MG63 (cell line): ENCODE data around the gene PHF21A. TPM values are rescaled to one million over a fixed set of nuclear protein-coding genes. Genes with fewer than 3 reads are reported as not detected.

ENCODE experiments used
- DNase-seq: peaks from one replicate; pipeline ENCODE4 v3.0.0-alpha.2; 2020
- H3K27me3 ChIP-seq: fragments of 250-450 bp; sonication (Bioruptor Pico); 2 replicates; pipeline ENCODE4 v1.5.1; 2020; ENCODE audit warnings: mild to moderate bottlenecking, moderate library complexity
- H3K36me3 ChIP-seq: fragments of 250-450 bp; sonication (Bioruptor Pico); 2 replicates; pipeline ENCODE4 v1.5.1; 2020; ENCODE audit warnings: mild to moderate bottlenecking, moderate library complexity
- H3K4me3 ChIP-seq: fragments of 250-450 bp; sonication (Bioruptor Pico); 2 replicates; pipeline ENCODE4 v1.5.1; 2020; ENCODE audit warnings: mild to moderate bottlenecking, moderate library complexity
- H3K9me3 ChIP-seq: fragments of 250-450 bp; sonication (Bioruptor Pico); 2 replicates; pipeline ENCODE4 v1.5.1; 2020; ENCODE audit warnings: mild to moderate bottlenecking, moderate library complexity
- total RNA-seq: library from RNA; depleted of rRNA; stranded (reverse); fragments of >200 nt; shearing (Covaris generic); gene quantifications from 2 replicates; pipeline ENCODE4 v1.2.3, GENCODE V29; 2014; ENCODE audit warnings: low replicate concordance

PHF21A gene
- total RNA-seq, 1 experiment from 2014 or later: 2.0 TPM

- Histone ChIP-seq H3K9me3 (no peaks in the 10 kb centered on the region), H3K4me3 (no peak overlapping the region), H3K27me3 (no peaks in the 10 kb centered on the region), H3K36me3 (0 out of 2 replicates have a peak, but pooled peaks cover 8% of the 10 kb centered on the region)
- DNase-seq: no peak
Measured at GRCh38 chr11:46065681-46066080, 55.6 kb downstream of the PHF21A start.

GRCh38 chr11:46064221-46064620 is 57.0 kb downstream of the PHF21A start:
- Histone ChIP-seq H3K9me3 (no peaks in the 10 kb centered on the region), H3K36me3 (0 out of 2 replicates have a peak, but pooled peaks cover 8% of the 10 kb centered on the region), H3K27me3 (no peaks in the 10 kb centered on the region), H3K4me3 (no peak overlapping the region)
- no peak for DNase-seq

GRCh38 chr11:46063138-46063537 is 58.1 kb downstream of the PHF21A start:
- no peaks in the 10 kb centered on the region for H3K9me3 ChIP-seq

GRCh38 chr11:46060013-46060412 is 61.2 kb downstream of the PHF21A start:
- H3K36me3 ChIP-seq: 0 out of 2 replicates have a peak, but pooled peaks cover 3% of the 10 kb centered on the region
- no peak for DNase-seq
- no peak overlapping the region for H3K4me3 ChIP-seq
- no peaks in the 10 kb centered on the region for H3K9me3 ChIP-seq
- no peaks in the 10 kb centered on the region for H3K27me3 ChIP-seq

More at GRCh38 chr11:46063138-46063537, 58.1 kb downstream of the PHF21A start:
- no peaks in the 10 kb centered on the region for H3K27me3 ChIP-seq
- no peak overlapping the region for H3K4me3 ChIP-seq
- 0 out of 2 replicates have a peak, but pooled peaks cover 3% of the 10 kb centered on the region for H3K36me3 ChIP-seq
- no peak for DNase-seq

GRCh38 chr11:46057489-46057888 is 63.8 kb downstream of the PHF21A start:
- no peaks in the 10 kb centered on the region for H3K9me3 ChIP-seq
- H3K4me3 ChIP-seq: no peak overlapping the region
- no peaks in the 10 kb centered on the region for H3K36me3 ChIP-seq
- DNase-seq: no peak
- H3K27me3 ChIP-seq: no peaks in the 10 kb centered on the region

- Histone ChIP-seq H3K4me3 (no peak overlapping the region), H3K9me3 (no peaks in the 10 kb centered on the region), H3K36me3 (no peaks in the 10 kb centered on the region; the same call in 1 of the 2 replicates), H3K27me3 (no peaks in the 10 kb centered on the region)
- DNase-seq: peak; percentile 5
Measured at GRCh38 chr11:46055371-46055770, 65.9 kb downstream of the PHF21A start.

- DNase-seq: no peak
- Histone ChIP-seq H3K27me3 (no peaks in the 10 kb centered on the region), H3K4me3 (no peak overlapping the region), H3K9me3 (no peaks in the 10 kb centered on the region), H3K36me3 (no peaks in the 10 kb centered on the region; the same call in 1 of the 2 replicates)
Measured at GRCh38 chr11:46051102-46051501, 70.2 kb downstream of the PHF21A start.

GRCh38 chr11:46050662-46051061 is 70.6 kb downstream of the PHF21A start:
- Histone ChIP-seq H3K36me3 (no peaks in the 10 kb centered on the region; the same call in 1 of the 2 replicates), H3K4me3 (no peak overlapping the region), H3K9me3 (no peaks in the 10 kb centered on the region), H3K27me3 (no peaks in the 10 kb centered on the region)
- DNase-seq: no peak

GRCh38 chr11:46050003-46050461 is 71.2 kb downstream of the PHF21A start:
- no peak overlapping the region for H3K4me3 ChIP-seq
- H3K27me3 ChIP-seq: no peaks in the 10 kb centered on the region
- H3K9me3 ChIP-seq: no peaks in the 10 kb centered on the region
- no peaks in the 10 kb centered on the region; the same call in 1 of the 2 replicates for H3K36me3 ChIP-seq
- DNase-seq: peak; percentile 81

GRCh38 chr11:46049325-46049897 is 71.8 kb downstream of the PHF21A start:
- Histone ChIP-seq H3K9me3 (no peaks in the 10 kb centered on the region), H3K36me3 (no peaks in the 10 kb centered on the region; the same call in 1 of the 2 replicates), H3K27me3 (no peaks in the 10 kb centered on the region), H3K4me3 (no peak overlapping the region)
- no peak for DNase-seq

GRCh38 chr11:46048198-46048597 is 73.1 kb downstream of the PHF21A start:
- H3K9me3 ChIP-seq: no peaks in the 10 kb centered on the region
- no peak overlapping the region for H3K4me3 ChIP-seq
- no peaks in the 10 kb centered on the region for H3K27me3 ChIP-seq
- no peak for DNase-seq
- H3K36me3 ChIP-seq: no peaks in the 10 kb centered on the region; the same call in 1 of the 2 replicates

GRCh38 chr11:46047520-46047919 is 73.7 kb downstream of the PHF21A start:
- H3K9me3 ChIP-seq: no peaks in the 10 kb centered on the region
- no peaks in the 10 kb centered on the region for H3K27me3 ChIP-seq
- no peak overlapping the region for H3K4me3 ChIP-seq
- DNase-seq: no peak
- no peaks in the 10 kb centered on the region; the same call in 1 of the 2 replicates for H3K36me3 ChIP-seq

- no peak for DNase-seq
- Histone ChIP-seq H3K4me3 (no peak overlapping the region), H3K36me3 (no peaks in the 10 kb centered on the region; the same call in 1 of the 2 replicates)
Measured at GRCh38 chr11:46045811-46046210, 75.4 kb downstream of the PHF21A start.

GRCh38 chr11:46044601-46045000 is 76.7 kb downstream of the PHF21A start:
- H3K36me3 ChIP-seq: no peaks in the 10 kb centered on the region
- H3K4me3 ChIP-seq: no peak overlapping the region
- H3K27me3 ChIP-seq: no peaks in the 10 kb centered on the region
- no peaks in the 10 kb centered on the region for H3K9me3 ChIP-seq
- no peak for DNase-seq

More at GRCh38 chr11:46045811-46046210, 75.4 kb downstream of the PHF21A start:
- Histone ChIP-seq H3K27me3 (no peaks in the 10 kb centered on the region), H3K9me3 (no peaks in the 10 kb centered on the region)

GRCh38 chr11:46039990-46040389 is 81.3 kb downstream of the PHF21A start:
- H3K36me3 ChIP-seq: no peaks in the 10 kb centered on the region; the same call in 1 of the 2 replicates
- no peak overlapping the region for H3K4me3 ChIP-seq
- no peak for DNase-seq
- H3K27me3 ChIP-seq: no peaks in the 10 kb centered on the region
- no peaks in the 10 kb centered on the region for H3K9me3 ChIP-seq

- Histone ChIP-seq H3K27me3 (no peaks in the 10 kb centered on the region), H3K9me3 (no peaks in the 10 kb centered on the region), H3K36me3 (no peaks in the 10 kb centered on the region; the same call in 1 of the 2 replicates), H3K4me3 (no peak overlapping the region)
- DNase-seq: no peak
Measured at GRCh38 chr11:46038529-46038928, 82.7 kb downstream of the PHF21A start.

GRCh38 chr11:46036969-46037368 is 84.3 kb downstream of the PHF21A start:
- H3K36me3 ChIP-seq: no peaks in the 10 kb centered on the region; the same call in 1 of the 2 replicates

GRCh38 chr11:46036009-46036408 is 85.2 kb downstream of the PHF21A start:
- Histone ChIP-seq H3K9me3 (no peaks in the 10 kb centered on the region), H3K27me3 (no peaks in the 10 kb centered on the region), H3K36me3 (no peaks in the 10 kb centered on the region; the same call in 1 of the 2 replicates), H3K4me3 (no peak overlapping the region)
- DNase-seq: no peak

More at GRCh38 chr11:46036969-46037368, 84.3 kb downstream of the PHF21A start:
- DNase-seq: no peak
- no peaks in the 10 kb centered on the region for H3K9me3 ChIP-seq
- H3K4me3 ChIP-seq: no peak overlapping the region
- H3K27me3 ChIP-seq: no peaks in the 10 kb centered on the region
